Measurements from ENCODE around the gene CPTP.

Gene CPTP

DNA sequence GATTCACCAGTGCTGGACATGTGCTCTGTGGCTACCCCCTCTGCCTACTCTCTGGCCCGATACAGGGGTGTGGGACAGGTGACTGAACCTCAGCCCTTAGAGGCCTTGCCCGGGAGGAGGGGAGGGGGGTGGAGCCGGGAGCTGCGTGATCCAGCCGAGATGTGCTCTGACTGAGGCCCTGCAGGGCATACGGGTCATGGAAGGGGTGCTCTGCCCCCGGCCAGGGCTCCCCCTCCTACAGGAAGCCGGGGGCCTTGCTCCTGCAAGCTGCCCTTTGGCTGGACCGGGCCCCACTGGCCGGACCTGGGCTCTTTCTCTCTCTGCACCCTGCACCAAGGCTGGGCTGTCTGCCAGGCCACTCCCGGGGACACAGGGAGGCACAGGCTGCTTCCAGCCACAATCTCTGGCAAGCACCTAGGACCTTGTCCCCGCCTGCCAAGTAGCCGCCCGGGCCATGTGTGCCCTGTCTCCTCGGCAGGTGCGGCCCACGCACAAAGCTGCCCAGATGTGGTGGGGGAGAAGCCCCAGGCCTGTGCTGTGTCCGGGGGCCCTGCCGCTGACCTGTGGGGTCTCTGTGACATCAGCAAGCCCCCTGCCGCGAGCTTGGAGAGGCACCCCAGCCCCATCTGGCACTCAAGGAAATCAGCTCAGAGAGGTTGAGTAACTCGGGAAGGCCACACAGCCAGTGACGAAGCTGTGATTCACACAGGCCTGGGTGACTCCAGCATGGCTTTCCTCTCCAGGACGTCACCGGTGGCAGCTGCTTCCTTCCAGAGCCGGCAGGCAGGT is 42.9 kb upstream of the CPTP start:
- H3K27ac ChIP-seq, result peak overlapping the region; percentile 67
- TF ChIP-seq, protein P1, sequence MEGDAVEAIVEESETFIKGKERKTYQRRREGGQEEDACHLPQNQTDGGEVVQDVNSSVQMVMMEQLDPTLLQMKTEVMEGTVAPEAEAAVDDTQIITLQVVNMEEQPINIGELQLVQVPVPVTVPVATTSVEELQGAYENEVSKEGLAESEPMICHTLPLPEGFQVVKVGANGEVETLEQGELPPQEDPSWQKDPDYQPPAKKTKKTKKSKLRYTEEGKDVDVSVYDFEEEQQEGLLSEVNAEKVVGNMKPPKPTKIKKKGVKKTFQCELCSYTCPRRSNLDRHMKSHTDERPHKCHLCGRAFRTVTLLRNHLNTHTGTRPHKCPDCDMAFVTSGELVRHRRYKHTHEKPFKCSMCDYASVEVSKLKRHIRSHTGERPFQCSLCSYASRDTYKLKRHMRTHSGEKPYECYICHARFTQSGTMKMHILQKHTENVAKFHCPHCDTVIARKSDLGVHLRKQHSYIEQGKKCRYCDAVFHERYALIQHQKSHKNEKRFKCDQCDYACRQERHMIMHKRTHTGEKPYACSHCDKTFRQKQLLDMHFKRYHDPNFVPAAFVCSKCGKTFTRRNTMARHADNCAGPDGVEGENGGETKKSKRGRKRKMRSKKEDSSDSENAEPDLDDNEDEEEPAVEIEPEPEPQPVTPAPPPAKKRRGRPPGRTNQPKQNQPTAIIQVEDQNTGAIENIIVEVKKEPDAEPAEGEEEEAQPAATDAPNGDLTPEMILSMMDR (conservative IDR thresholded peaks at IDR 0.05), result no peak

DNA sequence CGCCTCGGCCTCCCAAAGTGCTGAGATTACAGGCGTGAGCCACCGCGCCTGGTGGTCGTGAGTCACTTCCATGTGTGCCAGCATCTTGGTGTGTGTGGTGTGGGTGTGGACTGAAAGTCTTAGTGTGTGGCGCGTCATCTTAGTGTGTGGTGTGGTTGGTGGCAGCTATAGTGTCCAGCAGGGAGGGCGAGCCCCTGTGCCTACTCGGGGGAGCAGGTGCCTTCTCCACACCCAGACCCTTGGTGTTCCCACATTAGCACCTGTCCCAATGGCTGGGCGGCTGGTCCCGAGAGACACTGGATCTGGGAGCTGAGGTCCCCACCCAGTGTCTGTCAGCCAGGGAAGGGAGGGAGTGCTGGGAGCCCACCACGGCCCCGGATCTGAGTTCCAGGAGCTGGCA is 41.6 kb upstream of the CPTP start:
- TF ChIP-seq, protein P1 (conservative IDR thresholded peaks at IDR 0.05), result no peak
- H3K27ac ChIP-seq, result no peak overlapping the region

DNA sequence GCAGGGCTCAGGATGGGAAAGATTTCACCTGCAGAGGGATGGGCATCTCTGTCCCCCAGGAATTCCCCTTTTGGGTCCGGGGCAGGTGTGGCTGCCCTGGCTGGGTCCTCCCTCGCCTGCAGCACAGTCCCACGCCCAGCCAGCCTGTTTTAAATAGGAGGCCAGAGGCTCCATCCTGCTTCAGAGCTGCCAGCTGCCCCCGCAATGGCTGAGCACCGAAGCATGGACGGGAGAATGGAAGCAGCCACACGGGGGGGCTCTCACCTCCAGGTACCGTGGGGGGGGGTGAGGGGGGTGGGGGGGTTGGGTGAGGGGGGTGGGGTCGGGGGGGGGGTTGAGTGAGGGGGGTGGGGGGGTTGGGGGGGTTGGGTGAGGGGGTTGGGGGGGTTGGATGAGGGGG is 40.8 kb upstream of the CPTP start:
- TF ChIP-seq, protein P1 (conservative IDR thresholded peaks at IDR 0.05), result no peak
- no peak overlapping the region for H3K27ac ChIP-seq

DNA sequence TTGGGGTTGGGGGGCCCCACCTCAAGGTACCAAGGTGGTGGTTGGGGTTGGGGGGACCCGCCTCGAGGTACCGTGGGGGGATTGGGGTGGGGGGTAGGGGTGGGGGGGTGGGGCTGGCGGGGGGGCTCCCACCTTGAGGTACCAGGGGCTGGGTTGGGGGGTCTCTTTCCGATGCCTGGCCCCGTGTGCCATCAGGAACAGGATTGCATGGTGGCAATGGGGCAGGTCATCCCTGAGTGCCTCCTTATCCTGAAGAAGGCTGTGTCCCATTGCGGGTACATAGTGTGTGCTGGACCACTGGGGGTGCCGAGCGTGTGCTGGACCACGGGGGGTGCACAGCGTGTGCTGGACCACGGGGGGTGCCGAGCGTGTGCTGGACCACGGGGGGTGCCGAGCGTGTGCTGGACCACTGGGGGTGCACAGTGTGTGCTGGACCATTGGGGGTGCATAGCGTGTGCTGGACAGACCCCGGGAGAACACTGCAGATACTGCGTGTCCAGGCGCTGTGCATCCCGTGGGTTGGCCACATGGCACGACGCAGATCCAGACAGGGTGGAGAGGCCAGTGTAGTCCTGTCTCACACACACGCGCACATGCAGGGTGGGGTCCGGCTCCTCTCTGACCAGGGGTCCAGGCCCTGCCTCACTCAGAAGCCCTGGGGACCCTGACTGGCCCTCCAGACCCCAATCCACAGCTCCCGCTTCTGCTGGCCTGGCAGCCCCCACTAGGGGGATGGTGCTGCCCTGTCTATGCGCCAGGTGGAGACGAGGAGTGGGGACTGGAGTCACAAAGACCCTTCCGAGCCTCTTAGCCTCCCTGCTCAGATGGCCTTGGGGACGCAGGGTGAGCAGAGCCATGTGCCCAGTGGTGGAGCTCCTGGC is 40.1 kb upstream of the CPTP start:
- TF ChIP-seq, protein P1 (conservative IDR thresholded peaks at IDR 0.05), result no peak
- no peak overlapping the region for H3K27ac ChIP-seq

DNA sequence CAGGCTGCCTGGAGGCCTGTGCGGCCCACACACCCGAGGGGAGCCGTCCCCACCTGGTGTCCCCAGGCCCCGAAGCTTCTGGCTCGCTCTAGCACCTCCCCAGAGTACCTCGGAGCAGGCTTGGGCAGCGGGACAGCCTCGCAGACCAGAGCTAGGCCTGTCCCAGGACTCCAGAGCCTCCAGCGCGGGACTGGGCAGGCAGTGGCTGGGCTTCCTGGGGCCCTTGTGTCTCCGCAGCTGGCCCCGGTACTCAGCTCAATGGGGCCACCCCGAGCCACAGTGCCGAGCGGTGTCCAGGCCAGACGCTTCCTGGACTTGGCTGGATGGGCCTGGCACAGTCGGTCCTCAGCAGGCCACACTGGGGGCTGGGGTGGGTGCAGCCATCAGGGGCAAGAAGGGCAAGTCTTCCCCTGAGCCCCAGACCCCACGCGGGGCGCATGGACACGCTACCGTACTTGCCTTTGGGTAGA is 39.5 kb upstream of the CPTP start:
- H3K27ac ChIP-seq, result no peak overlapping the region
- TF ChIP-seq, protein P1 (conservative IDR thresholded peaks at IDR 0.05), result no peak

DNA sequence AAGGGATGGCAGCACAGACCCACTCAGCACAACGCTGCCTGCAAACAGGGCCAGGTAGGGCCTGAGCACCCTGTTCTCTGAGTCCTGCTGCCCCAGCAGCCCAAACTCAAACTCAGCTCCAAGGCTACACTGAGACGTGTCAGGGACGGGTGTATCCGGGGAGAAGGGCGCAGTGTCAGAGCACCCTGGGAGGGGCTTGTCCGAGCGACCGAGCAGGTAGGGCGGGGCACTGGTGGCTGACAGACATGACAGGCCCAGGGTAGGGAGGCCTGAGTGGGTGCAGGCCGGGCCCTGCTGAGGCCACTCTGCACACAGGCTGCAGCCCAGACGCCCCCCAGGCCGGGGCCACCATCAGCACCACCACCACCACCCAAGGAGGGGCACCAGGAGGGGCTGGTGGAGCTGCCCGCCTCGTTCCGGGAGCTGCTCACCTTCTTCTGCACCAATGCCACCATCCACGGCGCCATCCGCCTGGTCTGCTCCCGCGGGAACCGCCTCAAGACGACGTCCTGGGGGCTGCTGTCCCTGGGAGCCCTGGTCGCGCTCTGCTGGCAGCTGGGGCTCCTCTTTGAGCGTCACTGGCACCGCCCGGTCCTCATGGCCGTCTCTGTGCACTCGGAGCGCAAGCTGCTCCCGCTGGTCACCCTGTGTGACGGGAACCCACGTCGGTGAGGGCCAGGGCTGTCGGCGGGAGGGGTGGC is 38.8 kb upstream of the CPTP start:
- TF ChIP-seq, protein P1 (conservative IDR thresholded peaks at IDR 0.05), result no peak
- no peak overlapping the region for H3K27ac ChIP-seq
